Skeletal muscle cell (primary cell): Measurements from ENCODE around the gene NTF4.

Experiments used
- DNase-seq: peaks from one replicate; pipeline ENCODE4 v3.0.0-alpha.2; 2010; ENCODE audit warnings: low read depth
- H3K4me3 ChIP-seq: 2 replicates; pipeline ENCODE4 v1.5.1; 2011; ENCODE audit warnings: low read depth, mild to moderate bottlenecking, control low read depth, low read length, moderate library complexity

The NTF4 gene, protein sequence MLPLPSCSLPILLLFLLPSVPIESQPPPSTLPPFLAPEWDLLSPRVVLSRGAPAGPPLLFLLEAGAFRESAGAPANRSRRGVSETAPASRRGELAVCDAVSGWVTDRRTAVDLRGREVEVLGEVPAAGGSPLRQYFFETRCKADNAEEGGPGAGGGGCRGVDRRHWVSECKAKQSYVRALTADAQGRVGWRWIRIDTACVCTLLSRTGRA

DNA sequence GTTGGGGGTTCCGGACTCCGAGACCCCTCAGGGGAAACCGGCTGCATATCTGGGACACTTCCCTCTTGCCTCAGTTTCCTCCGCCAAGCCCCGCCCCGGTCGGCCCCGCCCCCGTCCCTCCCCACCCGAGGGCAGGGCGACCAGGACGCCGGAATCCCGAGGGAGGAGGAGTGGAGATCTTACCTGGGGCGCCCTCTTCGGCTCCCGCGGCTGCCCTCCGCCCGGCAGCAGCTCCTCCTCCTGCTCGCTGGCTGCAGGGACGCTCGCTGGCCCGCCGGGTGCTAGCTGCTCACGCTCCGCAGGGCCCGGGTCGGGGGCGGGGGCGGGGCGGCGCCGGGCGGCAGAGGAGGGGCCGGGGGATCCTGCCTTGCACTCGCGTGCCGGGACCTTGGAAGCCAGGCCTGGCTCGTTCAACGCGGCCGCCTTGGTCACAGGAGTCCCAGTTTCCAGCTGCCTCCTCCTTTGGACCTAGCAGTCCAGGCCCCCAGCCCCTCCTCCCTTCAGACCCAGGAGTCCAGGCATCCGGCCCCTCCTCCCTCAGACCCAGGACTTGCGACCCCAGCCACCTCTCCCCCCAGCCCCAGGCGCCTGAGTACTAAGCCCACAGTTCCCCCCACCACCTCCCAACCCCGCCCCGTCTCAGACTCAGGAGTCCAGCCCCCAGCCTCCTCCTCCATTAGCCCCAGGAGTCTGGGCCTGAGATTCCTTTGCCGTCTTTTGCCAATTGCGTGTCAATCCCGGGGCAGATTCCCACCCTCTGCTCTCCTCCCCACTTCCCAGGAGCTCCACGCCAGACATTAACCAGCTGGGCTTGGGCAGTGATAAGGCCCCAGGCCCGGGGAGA, at the start of gene NTF4:
NTF4 (minus strand) TSS at position 51 of the 844 bp plus-strand sequence. CDS start 2,821 bp downstream, outside the sequence.
- no peak for DNase-seq
- H3K4me3 ChIP-seq = peak within 1 kb of the TSS; percentile 32

DNA sequence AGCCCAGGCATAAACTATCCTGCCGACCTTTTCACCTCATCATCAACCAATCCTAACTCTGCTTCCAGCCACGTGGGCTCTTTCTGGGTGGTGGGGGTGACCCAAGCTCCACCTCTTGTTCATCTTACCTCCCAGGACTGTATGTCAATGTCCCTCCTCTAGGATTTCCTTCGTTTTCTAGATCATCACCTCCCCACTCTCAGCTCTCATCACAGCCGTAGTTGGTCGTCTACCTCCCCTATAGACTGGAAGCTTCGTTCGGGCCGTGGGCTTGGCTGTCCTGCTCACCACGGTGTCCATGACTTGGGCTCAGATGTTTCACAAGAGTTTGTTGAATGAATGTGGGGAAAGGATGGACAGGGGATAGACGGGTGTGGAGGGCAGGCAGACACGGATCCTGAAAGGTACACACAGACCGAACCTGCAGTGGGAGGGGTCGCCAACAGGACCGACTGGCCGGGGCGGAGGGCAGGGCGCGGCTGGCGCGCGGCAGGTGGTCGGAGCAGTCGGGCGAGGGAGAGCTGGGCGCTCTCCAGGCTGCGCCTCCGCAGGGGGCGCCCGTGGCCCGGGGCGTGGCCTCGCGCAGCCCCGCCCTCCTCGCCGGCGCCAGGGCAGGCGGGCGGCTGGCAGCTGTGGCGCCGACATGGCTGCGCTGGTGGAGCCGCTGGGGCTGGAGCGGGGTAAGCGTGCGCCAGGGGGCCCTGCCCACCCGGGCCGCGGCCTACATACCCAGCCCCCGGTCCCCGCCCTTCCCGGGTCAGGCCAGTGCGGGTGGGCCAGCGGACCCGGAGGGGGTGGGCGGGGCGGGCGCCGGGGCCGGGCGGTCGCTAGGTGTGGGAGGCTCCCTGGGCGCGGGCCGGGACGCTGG, 49.4 kb upstream of the NTF4 start, which contains the start of gene LIN7B:
LIN7B (plus strand) TSS at position 609 of the 868 bp plus-strand sequence; CDS start at position 644, 35 bp downstream.
- H3K4me3 ChIP-seq = peak within 1 kb of the TSS; percentile 76
- no peak for DNase-seq

DNA sequence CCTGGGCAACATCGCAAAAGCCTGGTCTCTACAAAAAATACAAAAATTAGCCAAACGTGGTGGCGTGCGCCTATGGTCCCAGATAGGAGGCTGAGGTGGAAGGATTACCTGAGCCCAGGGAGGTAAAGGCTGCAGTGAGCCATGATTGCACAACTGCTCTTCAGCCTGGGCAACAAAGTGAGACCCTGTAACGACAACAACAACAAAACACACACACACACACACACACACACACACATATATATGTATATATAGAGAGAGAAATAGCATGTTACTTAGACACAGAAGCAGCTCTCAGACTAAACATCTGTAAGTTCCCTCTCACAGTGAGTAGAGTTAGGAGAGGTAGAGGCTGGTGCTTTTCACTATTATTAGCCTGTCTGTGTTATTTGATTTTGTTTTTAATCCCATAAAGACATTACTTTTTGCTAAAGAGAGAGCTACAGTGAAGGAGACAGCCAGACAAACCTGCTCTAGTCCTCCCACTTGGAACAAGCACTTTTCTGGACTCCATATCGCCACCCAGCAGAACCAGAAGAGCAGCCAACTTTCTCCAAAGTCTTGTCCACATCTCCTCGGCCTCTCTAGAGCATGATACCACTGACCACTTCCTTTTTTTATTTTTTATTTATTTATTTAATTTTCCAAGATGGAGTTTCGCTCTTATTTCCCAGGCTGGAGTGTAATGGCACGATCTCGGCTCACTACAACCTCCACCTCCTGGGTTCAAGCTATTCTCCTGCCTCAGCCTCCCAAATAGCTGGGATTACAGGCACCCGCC, 46.8 kb upstream of the NTF4 start:
- no peak for DNase-seq
- no peak overlapping the region for H3K4me3 ChIP-seq

DNA sequence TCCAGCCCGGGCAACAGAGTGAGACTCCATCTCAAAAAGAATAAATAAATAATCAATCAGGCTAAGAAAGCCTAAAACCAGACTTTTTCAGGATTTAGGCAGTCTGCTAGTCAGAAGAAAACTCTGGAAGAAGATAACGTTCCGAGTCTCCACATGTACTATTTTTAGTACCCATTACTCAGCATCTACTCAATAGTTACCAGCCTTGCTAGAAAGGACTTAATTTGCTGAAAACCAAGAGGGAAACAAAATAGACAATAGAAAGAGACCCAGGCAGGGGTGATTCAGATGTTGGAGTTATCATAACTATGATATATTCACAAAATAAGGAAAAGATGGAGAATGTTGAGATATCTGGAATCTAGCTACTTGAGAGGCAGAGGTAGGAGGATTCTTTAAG, 45.9 kb upstream of the NTF4 start:
- no peak for DNase-seq

DNA sequence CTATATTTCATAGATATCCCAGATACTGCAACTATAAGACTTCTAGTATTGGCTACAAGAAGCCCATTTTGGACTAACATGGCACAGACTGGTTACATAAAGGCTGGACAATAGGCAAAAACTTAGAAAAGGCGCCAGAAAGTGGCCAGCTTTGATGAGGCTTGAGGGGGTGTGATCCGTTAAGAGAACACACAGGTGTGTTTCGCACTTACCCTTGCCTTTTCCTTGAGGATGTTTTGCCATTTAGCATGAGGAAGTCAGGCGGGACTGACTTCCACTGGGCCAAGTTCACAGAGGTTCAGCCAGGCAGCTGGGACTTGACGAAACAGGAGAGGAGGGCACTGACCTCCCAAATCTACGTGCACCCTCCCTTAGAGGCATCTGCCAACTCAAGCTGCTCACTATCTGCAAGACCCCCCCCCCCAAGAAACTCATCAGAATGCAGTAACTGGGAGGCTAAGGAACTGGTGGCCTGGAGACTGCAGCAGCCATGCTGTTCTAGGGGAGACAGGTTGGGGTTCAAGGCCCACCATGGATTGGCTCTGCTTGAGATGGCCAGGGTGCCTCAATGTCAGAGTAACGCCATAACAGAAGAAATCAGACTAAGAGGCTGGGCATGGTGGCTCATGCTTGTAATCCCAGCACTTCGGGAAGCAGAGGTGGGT, 45.1 kb upstream of the NTF4 start:
- no peak overlapping the region for H3K4me3 ChIP-seq
- no peak for DNase-seq

More for the DNA sequence above, 45.9 kb upstream of the NTF4 start:
- H3K4me3 ChIP-seq = no peak overlapping the region

DNA sequence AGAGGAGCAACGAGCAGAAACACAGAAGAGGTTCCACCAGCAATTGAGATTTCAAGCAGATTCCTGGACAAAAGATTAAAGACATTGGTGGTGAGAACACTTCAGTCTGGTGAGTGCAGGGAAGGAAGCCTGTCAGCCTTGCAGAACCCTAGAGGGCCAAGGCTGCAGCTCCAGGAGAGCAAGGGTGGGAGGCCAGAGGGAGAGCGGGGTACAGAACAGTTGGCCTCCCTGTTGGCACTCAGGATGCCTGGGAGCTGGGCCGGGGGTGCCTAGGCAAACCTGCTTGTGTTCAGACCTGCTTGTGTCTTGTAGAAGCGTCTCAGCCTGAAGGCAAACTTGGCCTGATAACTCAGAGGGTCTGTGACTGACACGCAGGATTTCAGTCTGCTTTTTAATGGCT, 44.4 kb upstream of the NTF4 start:
- no peak for DNase-seq
- no peak overlapping the region for H3K4me3 ChIP-seq

DNA sequence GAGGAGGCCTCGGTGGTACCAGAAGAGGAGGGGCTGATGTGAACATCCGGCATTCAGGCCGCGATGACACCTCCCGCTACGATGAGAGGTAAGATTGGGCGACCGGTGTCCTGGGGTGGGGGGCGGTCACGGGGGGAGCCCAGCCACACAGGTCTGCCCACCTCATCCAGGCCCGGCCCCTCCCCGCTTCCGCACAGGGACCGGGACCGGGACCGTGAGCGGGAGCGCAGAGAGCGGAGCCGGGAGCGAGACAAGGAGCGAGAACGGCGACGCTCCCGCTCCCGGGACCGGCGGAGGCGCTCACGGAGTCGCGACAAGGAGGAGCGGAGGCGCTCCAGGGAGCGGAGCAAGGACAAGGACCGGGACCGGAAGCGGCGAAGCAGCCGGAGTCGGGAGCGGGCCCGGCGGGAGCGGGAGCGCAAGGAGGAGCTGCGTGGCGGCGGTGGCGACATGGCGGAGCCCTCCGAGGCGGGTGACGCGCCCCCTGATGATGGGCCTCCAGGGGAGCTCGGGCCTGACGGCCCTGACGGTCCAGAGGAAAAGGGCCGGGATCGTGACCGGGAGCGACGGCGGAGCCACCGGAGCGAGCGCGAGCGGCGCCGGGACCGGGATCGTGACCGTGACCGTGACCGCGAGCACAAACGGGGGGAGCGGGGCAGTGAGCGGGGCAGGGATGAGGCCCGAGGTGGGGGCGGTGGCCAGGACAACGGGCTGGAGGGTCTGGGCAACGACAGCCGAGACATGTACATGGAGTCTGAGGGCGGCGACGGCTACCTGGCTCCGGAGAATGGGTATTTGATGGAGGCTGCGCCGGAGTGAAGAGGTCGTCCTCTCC, 43.2 kb upstream of the NTF4 start:
- no peak for DNase-seq
- no peak overlapping the region for H3K4me3 ChIP-seq

GRCh38 chr19:49106648-49107135, 42.1 kb upstream of the NTF4 start:
- no peak overlapping the region for H3K4me3 ChIP-seq
- DNase-seq = no peak

DNA sequence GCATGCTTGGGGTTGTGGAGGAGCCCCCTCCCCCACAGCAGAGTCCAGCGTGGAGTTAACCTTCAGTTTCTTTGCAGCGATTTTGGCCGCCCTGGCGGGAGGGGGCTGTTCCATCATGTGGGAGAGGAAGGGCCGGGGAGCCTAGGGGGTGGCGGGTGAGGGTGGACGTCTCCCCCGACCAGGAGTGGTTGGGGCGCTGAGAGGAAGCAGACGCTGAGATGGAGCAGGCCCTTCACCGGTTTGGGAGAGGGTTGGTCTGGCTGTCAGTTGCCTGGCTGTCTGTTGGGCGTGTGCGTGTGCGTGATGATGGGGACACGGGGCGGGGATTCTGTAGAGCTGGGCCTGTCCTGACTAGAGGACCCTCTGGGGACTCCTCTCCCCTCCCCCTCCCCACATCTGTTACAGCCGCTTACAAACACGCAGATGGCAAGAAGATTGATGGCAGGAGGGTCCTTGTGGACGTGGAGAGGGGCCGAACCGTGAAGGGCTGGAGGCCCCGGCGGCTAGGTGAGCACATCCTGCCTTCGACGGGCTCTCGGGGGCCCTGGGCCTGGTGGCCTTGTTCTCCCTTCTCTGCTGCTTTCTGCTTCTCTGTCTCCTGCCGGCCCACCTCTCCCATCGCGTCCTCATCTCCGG, 39.7 kb upstream of the NTF4 start:
- no peak overlapping the region for H3K4me3 ChIP-seq

DNA sequence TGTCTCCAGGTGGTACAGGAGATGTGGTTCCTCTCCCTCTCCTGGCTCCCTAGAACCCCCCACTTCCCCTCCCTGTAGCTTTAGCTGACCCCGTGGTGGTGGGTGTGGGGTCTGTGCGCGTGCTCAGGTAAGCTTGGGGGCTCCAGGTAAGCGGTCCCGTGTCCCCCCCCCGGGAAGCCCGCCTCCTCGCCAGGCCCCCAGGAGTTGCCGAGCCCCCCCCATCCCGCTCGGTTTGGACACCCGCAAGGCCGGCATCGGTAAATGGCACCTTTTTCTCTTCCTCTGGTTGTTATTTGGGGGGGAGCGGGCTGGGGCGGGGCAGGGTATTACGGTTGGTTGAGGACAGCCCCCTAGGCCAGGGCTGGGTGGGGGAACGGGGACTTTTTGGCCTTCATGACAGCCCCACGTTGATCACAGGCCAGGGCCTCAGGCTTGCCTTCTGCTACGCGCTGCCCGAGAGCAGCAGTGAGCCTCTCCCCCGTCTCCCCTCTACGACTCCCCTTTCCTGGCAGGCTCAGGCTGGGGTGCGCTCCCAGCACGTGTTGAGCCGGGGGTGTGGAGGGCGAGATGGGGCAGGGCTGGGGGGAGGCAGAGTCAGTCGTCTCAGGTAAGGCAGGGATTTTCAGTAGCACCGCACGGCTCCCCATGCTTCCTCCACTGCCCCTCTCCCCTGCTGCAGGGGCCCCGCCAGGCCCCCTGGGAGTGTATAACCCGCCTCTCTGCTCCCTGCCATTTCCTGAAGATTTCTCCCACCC, 38.9 kb upstream of the NTF4 start:
- no peak overlapping the region for H3K4me3 ChIP-seq
- no peak for DNase-seq

More for the DNA sequence above, 39.7 kb upstream of the NTF4 start:
- DNase-seq = no peak

GRCh38 chr19:49102303-49102702, 37.7 kb upstream of the NTF4 start:
- H3K4me3 ChIP-seq = no peak overlapping the region
- DNase-seq = no peak

DNA sequence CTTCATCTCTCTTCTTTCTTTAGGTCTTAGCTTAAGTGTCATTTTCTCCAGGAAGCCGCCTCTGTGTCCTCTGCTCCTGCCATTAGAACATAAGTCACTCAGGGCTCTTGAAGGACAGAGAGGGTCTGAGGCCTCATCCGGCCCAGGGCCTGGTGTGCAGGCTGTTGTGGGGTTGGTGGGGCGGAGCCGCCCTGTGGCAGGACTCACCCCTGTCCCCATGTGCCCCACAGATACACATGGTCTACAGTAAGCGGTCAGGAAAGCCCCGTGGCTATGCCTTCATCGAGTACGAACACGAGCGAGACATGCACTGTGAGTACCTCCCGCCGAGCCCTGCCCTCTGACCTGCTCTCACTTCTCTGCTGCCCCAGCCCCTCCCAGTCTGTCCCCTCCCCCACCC, 36.5 kb upstream of the NTF4 start:
- no peak for DNase-seq
- H3K4me3 ChIP-seq = no peak overlapping the region

GRCh38 chr19:49098795-49099194, 34.2 kb upstream of the NTF4 start:
- no peak overlapping the region for H3K4me3 ChIP-seq
- DNase-seq = no peak

- H3K4me3 ChIP-seq = no peak overlapping the region
- DNase-seq = no peak
Observed at GRCh38 chr19:49097453-49098288, 33.1 kb upstream of the NTF4 start.

DNA sequence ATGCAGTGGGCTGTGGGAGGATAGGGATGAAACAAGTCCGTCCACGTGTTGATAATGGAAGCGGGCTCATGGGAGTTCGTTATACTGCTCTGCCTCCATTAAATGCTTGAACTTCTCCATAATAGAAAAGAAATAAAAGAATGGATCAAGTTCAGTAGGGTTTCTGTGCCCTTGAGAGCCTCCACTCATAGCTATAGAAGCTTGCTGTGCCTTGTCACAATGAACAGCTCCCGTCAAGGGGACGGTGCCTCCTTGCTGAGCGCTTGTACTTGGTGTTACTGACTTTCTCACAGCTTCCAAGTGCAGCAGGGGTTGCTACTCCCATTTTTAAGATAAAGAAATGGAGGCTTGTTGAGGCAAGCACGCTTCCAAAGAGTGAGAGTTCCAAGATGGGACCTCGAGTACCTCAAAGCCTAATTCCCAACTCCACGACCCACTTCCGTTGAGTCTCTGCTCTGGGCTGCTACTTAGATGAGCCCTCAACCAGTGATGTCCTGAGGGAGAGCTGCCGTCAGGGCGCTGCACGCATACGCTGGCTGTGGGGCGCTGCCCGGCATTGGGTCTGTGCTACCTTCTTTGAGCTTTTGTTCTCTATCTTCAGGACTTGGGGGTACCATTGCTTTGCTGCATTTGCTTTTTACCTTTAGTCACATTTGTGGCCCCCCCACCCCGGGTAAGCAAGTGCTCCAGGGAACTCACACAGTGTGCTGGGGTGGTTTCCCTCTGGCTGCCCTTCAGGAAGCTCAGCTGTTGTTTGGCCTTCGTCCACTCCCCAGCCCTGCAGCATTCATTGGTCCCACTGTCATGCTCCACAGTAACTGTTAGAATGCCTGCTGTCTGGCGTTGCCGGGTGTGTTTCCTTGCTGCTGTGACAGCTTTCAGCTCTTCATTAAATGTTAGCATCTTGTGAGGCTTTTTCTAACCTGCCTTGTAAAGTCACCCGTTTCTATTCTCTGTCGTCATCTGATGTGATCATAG, 30.2 kb upstream of the NTF4 start:
- no peak for DNase-seq
- H3K4me3 ChIP-seq = no peak overlapping the region
